NCI-H2227 (cell line): ENCODE results near the gene SLC9B1.
"Not testable (repeated sequence)": the region's sequence is repeated elsewhere in the genome, so short reads cannot be mapped to it uniquely, and the experiment has no call there.

Source experiments
- DNase-seq: peaks from one replicate; lab custom pipeline; 2025; ENCODE audit not compliant: unreplicated experiment; lab: John Stamatoyannopoulos, UW

The SLC9B1 gene

DNA sequence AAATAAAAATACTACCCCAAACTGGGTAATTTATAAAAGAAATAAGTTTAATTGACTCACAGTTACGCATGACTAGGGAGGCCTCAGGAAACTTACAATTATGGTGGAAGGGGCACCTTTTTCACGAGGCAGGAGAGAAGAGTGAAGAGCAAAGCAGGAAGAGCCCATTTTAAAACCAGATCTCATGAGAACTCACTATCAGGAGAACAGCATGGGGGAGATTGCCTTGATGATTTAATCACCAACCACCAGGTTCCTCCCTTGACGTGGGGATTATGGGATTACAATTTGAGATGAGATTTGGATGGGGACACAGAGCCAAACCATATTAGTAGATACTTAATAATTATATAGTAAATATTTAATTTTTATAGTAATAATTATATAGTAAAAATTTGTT lies 140.6 kb downstream of the SLC9B1 start:
- DNase-seq: no peak

- DNase-seq: not testable (repeated sequence)
Measured at GRCh38 chr4:102878349-102878748, 141.2 kb downstream of the SLC9B1 start.

- DNase-seq: not testable (repeated sequence)
Measured at GRCh38 chr4:102877477-102878106, 141.9 kb downstream of the SLC9B1 start.

DNA sequence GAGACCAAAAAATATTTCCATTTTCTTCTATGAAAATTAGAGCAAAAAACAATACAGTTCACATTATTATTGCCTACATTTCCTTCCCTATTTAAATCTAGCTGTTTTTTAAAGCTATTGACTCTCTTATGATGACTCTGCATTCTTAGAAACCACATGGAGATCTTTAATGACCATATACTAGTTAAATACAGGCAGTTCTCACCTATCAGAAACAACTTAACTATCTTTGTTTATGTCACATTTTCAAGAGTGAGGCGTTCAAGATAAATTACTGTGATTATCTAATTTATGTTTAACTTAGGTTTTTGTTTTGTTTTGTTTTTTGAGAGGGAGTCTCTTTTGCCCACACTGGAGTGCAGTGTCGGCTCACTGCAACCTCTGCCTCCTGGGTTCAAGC lies 147.7 kb downstream of the SLC9B1 start:
- DNase-seq: no peak

DNA sequence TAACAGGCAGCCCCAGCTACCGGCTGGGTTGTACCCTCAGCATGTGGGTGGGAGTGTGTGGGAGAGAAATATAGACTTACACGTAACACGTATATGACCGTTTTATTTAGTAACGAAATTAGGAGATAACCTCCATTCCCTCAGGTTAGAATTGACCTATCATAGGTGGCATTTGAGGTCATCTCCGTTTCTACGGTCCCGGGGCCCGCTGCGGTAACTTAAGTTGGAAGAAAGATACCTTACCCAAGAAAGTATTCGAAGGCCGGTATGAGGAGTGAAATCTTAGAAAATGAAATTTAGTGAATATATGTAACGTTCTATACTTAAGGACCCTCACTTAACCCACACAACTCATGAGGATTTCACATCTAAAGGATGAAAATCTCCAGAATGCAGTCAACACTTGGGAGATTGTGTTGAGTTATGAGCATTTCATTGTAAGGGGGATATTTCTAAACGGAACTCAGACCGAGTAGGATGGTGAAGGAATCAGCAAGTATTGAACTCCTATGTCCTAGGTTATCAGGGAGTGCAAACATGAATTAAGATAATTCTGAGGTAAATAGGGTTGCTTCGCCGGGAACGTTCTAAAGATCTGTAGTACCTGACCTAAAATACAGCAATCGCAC lies 149.8 kb downstream of the SLC9B1 start:
- DNase-seq: no peak

- peak; percentile 92 for DNase-seq
Measured at GRCh38 chr4:102868781-102869568, 150.5 kb downstream of the SLC9B1 start, which contains the start of gene CISD2. CISD2 (plus strand) TSS chr4:102868992; CDS start chr4:102869085, 93 bp downstream.

- no peak for DNase-seq
Measured at GRCh38 chr4:102868153-102868780, 151.2 kb downstream of the SLC9B1 start.

DNA sequence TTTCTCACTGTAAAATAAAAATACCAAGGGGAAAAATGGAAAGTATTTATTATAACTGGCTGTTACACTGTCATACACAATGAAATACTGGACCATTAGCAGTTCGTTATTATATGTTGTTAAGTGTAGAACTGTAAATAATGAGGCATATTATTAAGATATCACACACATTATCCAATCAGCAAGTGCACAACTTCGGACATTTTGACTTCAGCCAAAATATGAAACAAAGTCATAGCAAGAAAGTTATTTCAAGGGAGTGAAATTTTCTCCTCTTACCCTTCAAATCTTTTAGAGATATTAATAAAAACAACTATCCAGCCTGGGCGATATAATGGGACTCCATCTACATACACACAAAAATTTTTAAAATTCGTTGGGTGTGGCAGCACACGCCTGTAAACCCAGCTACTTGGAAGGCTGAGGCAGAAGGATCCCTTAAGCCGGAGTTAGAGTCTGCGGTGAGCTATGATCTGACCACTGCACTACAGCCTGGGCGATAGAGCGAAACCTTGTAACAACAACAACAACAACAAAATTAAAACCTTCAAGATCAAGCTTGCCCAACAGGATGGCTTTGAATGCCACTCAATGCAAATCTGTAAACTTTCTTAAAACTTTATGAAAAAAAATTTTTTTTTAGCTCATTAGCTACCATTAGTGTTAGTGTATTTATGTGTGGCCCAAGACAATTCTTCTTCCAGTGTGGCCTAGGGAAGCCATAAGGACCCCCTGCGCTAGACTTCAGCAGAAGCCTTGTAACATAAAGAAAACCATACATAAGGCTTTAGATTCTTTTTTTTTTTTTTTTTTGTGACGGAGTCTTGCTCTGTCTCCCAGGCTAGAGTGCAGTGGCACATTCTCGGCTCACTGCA lies 152.0 kb downstream of the SLC9B1 start:
- no peak for DNase-seq

DNA sequence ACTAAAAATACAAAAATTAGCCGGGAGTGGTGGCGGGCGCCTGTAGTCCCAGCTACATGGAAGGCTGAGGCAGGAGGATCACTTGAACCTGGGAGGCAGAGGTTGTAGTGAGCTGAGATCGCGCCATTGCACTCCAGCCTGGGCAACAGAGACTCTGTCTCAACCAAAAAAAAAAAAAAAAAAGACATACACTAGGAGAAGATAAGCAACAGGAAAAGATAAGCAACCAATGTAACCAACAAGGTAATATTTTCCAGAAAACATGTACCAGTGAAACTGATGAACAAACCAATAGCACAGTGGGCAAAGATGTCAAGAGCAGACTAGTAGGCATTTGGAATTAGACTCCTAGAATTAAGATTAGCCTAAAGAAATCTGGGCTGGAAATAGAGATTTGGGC lies 154.2 kb downstream of the SLC9B1 start:
- not testable (repeated sequence) for DNase-seq

GRCh38 chr4:102862747-102863146 lies 156.8 kb downstream of the SLC9B1 start:
- DNase-seq: no peak

- DNase-seq: no peak
Measured at GRCh38 chr4:102862016-102862415, 157.5 kb downstream of the SLC9B1 start.

GRCh38 chr4:102860611-102861324 lies 158.7 kb downstream of the SLC9B1 start:
- DNase-seq: no peak

DNA sequence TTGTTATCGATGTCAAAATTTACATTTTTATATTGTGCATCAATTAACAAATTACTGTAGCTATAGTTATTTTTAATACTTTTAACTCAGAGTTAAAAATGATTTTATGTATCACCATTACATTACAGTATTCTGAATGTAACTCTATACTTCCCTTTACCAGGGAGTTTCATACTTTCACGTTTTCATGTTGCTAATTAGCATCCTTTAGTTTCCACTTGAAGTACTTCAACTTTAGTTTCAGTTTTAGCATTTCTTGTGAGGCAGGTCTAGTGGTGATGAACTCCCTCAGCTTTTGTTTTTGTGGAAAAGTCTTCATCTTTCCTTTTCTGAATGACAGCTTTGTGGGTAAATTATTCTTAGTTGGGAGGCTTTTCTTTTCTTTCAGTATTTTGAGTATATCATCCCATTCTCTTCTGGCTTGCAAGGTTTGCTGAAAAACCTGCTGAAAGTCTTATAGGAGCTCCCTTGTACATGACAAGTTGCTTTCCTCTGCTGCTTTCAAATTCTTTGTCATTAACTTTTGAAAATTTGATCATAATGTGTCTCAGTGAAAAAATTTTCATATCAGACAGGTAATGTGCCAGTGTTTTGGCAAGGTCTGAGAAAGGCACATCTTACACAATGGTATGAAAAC lies 160.6 kb downstream of the SLC9B1 start:
- DNase-seq: no peak
